Measurements from ENCODE around the gene ASXL2.
"Not testable (repeated sequence)": the region's sequence is repeated elsewhere in the genome, so short reads cannot be mapped to it uniquely, and the experiment has no call there.

- not testable (repeated sequence) for TF ChIP-seq CTCF, POLR2AphosphoS5, EP300 (IDR thresholded peaks at IDR 0.05)
Measured at GRCh38 chr2:25828532-25829376, 49.5 kb downstream of the ASXL2 start.
